HEK293T (cell line): ENCODE measurements around the gene RBFOX2.

Experiments
- CTCF ChIA-PET: fragments of 350-600 bp; formaldehyde crosslinking; extraction: SDS; loops from one replicate; lab custom pipeline; 2021; ENCODE audit warnings: antibody characterized with exemption, inconsistent platforms; lab: Yijun Ruan, JAX
- POLR2A ChIA-PET: fragments of 350-600 bp; formaldehyde crosslinking; extraction: SDS; loops from one replicate; lab custom pipeline; 2020; ENCODE audit warnings: antibody characterized with exemption, inconsistent platforms; lab: Yijun Ruan, JAX
- DNase-seq: peaks from one replicate; pipeline ENCODE4 v3.0.0; 2012; ENCODE audit warnings: mixed read lengths; ENCODE audit errors: extremely low spot score
- ARNT ChIP-seq: fragments of 450-650 bp; IDR thresholded peaks from 2 replicates; pipeline ENCODE4 v1.6.1; 2017; ENCODE audit warnings: mild to moderate bottlenecking
- BHLHE40 ChIP-seq: fragments of 450-650 bp; IDR thresholded peaks from 2 replicates; pipeline ENCODE4 v1.6.1; 2016; ENCODE audit warnings: mild to moderate bottlenecking, moderate library complexity, borderline replicate concordance
- CTBP1 ChIP-seq: fragments of 450-650 bp; IDR thresholded peaks from 2 replicates; pipeline ENCODE4 v1.6.1; 2016; ENCODE audit warnings: borderline replicate concordance
- ELF4 ChIP-seq: fragments of 450-650 bp; IDR thresholded peaks from 2 replicates; pipeline ENCODE4 v1.6.1; 2017; ENCODE audit warnings: antibody characterized with exemption
- FOXA1 ChIP-seq: fragments of 450-650 bp; IDR thresholded peaks from 2 replicates; pipeline ENCODE4 v1.6.1; 2016; ENCODE audit warnings: mild to moderate bottlenecking
- FOXK2 ChIP-seq: fragments of 450-650 bp; IDR thresholded peaks from 2 replicates; pipeline ENCODE4 v1.6.1; 2016; ENCODE audit warnings: mild to moderate bottlenecking
- FOXM1 ChIP-seq: fragments of 450-650 bp; IDR thresholded peaks from 2 replicates; pipeline ENCODE4 v1.6.1; 2017; ENCODE audit warnings: mild to moderate bottlenecking, borderline replicate concordance
- HDGF ChIP-seq: fragments of 450-650 bp; IDR thresholded peaks from 2 replicates; pipeline ENCODE4 v1.6.1; 2017; ENCODE audit warnings: antibody characterized with exemption, borderline replicate concordance
- L3MBTL2 ChIP-seq: fragments of 450-650 bp; conservative IDR thresholded peaks from 2 replicates; pipeline ENCODE4 v1.6.1; 2016; ENCODE audit warnings: mild to moderate bottlenecking
- LEF1 ChIP-seq: fragments of 450-650 bp; IDR thresholded peaks from 2 replicates; pipeline ENCODE4 v1.6.1; 2017; ENCODE audit warnings: mild to moderate bottlenecking, borderline replicate concordance
- NFRKB ChIP-seq: fragments of 450-650 bp; IDR thresholded peaks from 2 replicates; pipeline ENCODE4 v1.6.1; 2016; ENCODE audit warnings: mild to moderate bottlenecking, moderate library complexity
- PKNOX1 ChIP-seq: fragments of 450-650 bp; IDR thresholded peaks from 2 replicates; pipeline ENCODE4 v1.6.1; 2016
- SP1 ChIP-seq: fragments of 450-650 bp; IDR thresholded peaks from 2 replicates; pipeline ENCODE4 v1.6.1; 2017
- SUZ12 ChIP-seq: fragments of 450-650 bp; IDR thresholded peaks from 2 replicates; pipeline ENCODE4 v1.6.1; 2016; ENCODE audit warnings: mild to moderate bottlenecking
- TARDBP ChIP-seq: fragments of 450-650 bp; IDR thresholded peaks from 2 replicates; pipeline ENCODE4 v1.6.1; 2016
- ZNF384 ChIP-seq: fragments of 450-650 bp; IDR thresholded peaks from 2 replicates; pipeline ENCODE4 v1.6.1; 2016

Gene RBFOX2

GRCh38 chr22:35993048-35993714 is 35.4 kb downstream of the RBFOX2 start:
- CTCF ChIA-PET: interaction anchor here (2.4 kb wide), 1 partner anchor 72 kb away, joined by 6 read pairs; no protein-coding TSS in a partner anchor
- POLR2A ChIA-PET: no interaction called here

GRCh38 chr22:35991168-35991567 is 37.5 kb downstream of the RBFOX2 start:
- CTCF ChIA-PET: no interaction called here
- no peak for TF ChIP-seq PKNOX1
- no peak for TF ChIP-seq LEF1
- no peak for TF ChIP-seq CTBP1
- no peak for TF ChIP-seq HDGF
- no peak for TF ChIP-seq ELF4
- no peak for TF ChIP-seq ARNT
- no peak for TF ChIP-seq SP1
- TF ChIP-seq FOXA1: no peak
- no peak for TF ChIP-seq FOXM1
- no peak for TF ChIP-seq NFRKB
- TF ChIP-seq ZNF384: no peak
- TF ChIP-seq FOXK2: no peak
- TF ChIP-seq L3MBTL2: no peak
- TF ChIP-seq BHLHE40: no peak
- no peak for TF ChIP-seq TARDBP
- no peak for TF ChIP-seq SUZ12
- DNase-seq: no peak
- POLR2A ChIA-PET: no interaction called here

More at GRCh38 chr22:35993048-35993714, 35.4 kb downstream of the RBFOX2 start:
- DNase-seq: no peak
- TF ChIP-seq ZNF384 (no peak), NFRKB (no peak), LEF1 (no peak), FOXM1 (no peak), SUZ12 (no peak), PKNOX1 (no peak), HDGF (no peak), ARNT (no peak), BHLHE40 (no peak), TARDBP (no peak), SP1 (no peak), ELF4 (no peak), CTBP1 (no peak), FOXK2 (no peak), L3MBTL2 (no peak), FOXA1 (no peak)

GRCh38 chr22:35988030-35988429 is 40.6 kb downstream of the RBFOX2 start:
- DNase-seq: no peak
- CTCF ChIA-PET: interaction anchor here (1.0 kb wide), 1 partner anchor 78 kb away, joined by 3 read pairs; no protein-coding TSS in a partner anchor
- TF ChIP-seq TARDBP (no peak), HDGF (no peak), FOXA1 (no peak), PKNOX1 (no peak), BHLHE40 (no peak), FOXM1 (no peak), SUZ12 (no peak), ARNT (no peak)
- POLR2A ChIA-PET: interaction anchor here (1.3 kb wide), 1 partner anchor 78 kb away, joined by 5 read pairs; no protein-coding TSS in a partner anchor

GRCh38 chr22:35987487-35987886 is 41.1 kb downstream of the RBFOX2 start:
- POLR2A ChIA-PET: interaction anchor here (1.3 kb wide), 1 partner anchor 78 kb away, joined by 5 read pairs; no protein-coding TSS in a partner anchor

GRCh38 chr22:35986088-35986487 is 42.5 kb downstream of the RBFOX2 start:
- ChIA-PET CTCF (interaction anchor here (0.9 kb wide), 1 partner anchor 80 kb away, joined by 4 read pairs; no protein-coding TSS in a partner anchor), POLR2A (no interaction called here)
- DNase-seq: no peak
- no peak for TF ChIP-seq SP1

More at GRCh38 chr22:35987487-35987886, 41.1 kb downstream of the RBFOX2 start:
- CTCF ChIA-PET: interaction anchor here (1.2 kb wide), 1 partner anchor 27 kb away, joined by 3 read pairs; no protein-coding TSS in a partner anchor
- no peak for TF ChIP-seq LEF1
- TF ChIP-seq PKNOX1: no peak
- no peak for TF ChIP-seq ARNT
- no peak for TF ChIP-seq SUZ12
- no peak for TF ChIP-seq FOXM1
- no peak for TF ChIP-seq L3MBTL2
- no peak for TF ChIP-seq BHLHE40
- no peak for TF ChIP-seq CTBP1
- TF ChIP-seq NFRKB: no peak
- TF ChIP-seq FOXK2: no peak
- no peak for TF ChIP-seq SP1
- no peak for TF ChIP-seq ZNF384
- no peak for TF ChIP-seq TARDBP
- DNase-seq: no peak

- CTCF ChIA-PET: no interaction called here
- POLR2A ChIA-PET: interaction anchor here (0.9 kb wide), 1 partner anchor 80 kb away, joined by 3 read pairs; no protein-coding TSS in a partner anchor
- no peak for TF ChIP-seq FOXM1
- no peak for TF ChIP-seq HDGF
- no peak for TF ChIP-seq ZNF384
- TF ChIP-seq PKNOX1: no peak
- no peak for TF ChIP-seq TARDBP
- DNase-seq: no peak
Measured at GRCh38 chr22:35985371-35985770, 43.3 kb downstream of the RBFOX2 start.
